IMR-90 (cell line): ENCODE results near the gene TMPRSS9. TPM values are rescaled to one million over a fixed set of nuclear protein-coding genes. Genes with fewer than 3 reads are reported as not detected.

Experiments
- ATAC-seq: fragments of 200-7000 bp; cut with Tn5 transposase; 2 replicates; pipeline ENCODE4 v1.9.1; 2020; ENCODE audit warnings: low read depth, mild to moderate bottlenecking, moderate library complexity
- BruUV-seq: library from RNA; stranded (reverse); fragments of 400-500 nt; replicated peaks from 2 replicates; lab custom pipeline; 2021; lab: Mats Ljungman, UMichigan
- CTCF ChIA-PET: fragments of 300-600 bp; formaldehyde crosslinking; extraction: SDS; loops from one replicate; lab custom pipeline; 2021; ENCODE audit warnings: antibody characterized with exemption; lab: Yijun Ruan, JAX
- POLR2A ChIA-PET: fragments of 300-600 bp; sonication (Branson Sonifier 250); formaldehyde crosslinking; loops from one replicate; lab custom pipeline; 2022; ENCODE audit warnings: antibody characterized with exemption; ENCODE audit not compliant: unreplicated experiment; lab: Charles Lee
- DNase-seq: peaks from one replicate; pipeline ENCODE4 v3.0.0; 2013
- H2AFZ ChIP-seq: replicated peaks from 2 replicates; pipeline ENCODE3; 2013; ENCODE audit warnings: low read length, mild to moderate bottlenecking; ENCODE audit not compliant: poor library complexity
- H2AK5ac ChIP-seq: 2 replicates; pipeline ENCODE4 v1.6.1; 2013; ENCODE audit warnings: low read depth, low read length, inconsistent platforms
- H2AK9ac ChIP-seq: replicated peaks from 2 replicates; pipeline ENCODE3; 2013; ENCODE audit warnings: mild to moderate bottlenecking, low read depth, low read length, moderate library complexity; ENCODE audit not compliant: poor library complexity
- H2BK120ac ChIP-seq: 2 replicates; pipeline ENCODE4 v1.6.1; 2013; ENCODE audit warnings: low read depth, low read length, inconsistent platforms
- H2BK15ac ChIP-seq: 3 replicates; pipeline ENCODE4 v1.6.1; 2013; ENCODE audit warnings: low read depth, low read length, inconsistent platforms
- H2BK20ac ChIP-seq: 2 replicates; pipeline ENCODE4 v1.6.1; 2013; ENCODE audit warnings: low read depth, mild to moderate bottlenecking, inconsistent platforms, low read length, moderate library complexity
- H2BK5ac ChIP-seq: 2 replicates; pipeline ENCODE4 v1.6.1; 2013; ENCODE audit warnings: mild to moderate bottlenecking, low read depth, low read length, inconsistent platforms; ENCODE audit not compliant: poor library complexity, severe bottlenecking
- H3K14ac ChIP-seq: replicated peaks from 2 replicates; pipeline ENCODE4 v1.6.1; 2013; ENCODE audit warnings: low read depth, low read length, inconsistent platforms
- H3K18ac ChIP-seq: 2 replicates; pipeline ENCODE4 v1.6.1; 2013; ENCODE audit warnings: low read depth, low read length, control low read depth
- H3K23ac ChIP-seq: 2 replicates; pipeline ENCODE4 v1.6.1; 2013; ENCODE audit warnings: low read depth, low read length, inconsistent platforms
- H3K27ac ChIP-seq: 2 replicates; pipeline ENCODE4 v1.5.1; 2013; ENCODE audit warnings: mild to moderate bottlenecking, control low read depth, low read length; ENCODE audit not compliant: insufficient read depth
- H3K27me3 ChIP-seq: 2 replicates; pipeline ENCODE4 v1.6.1; 2013; ENCODE audit warnings: low read length; ENCODE audit not compliant: control insufficient read depth, insufficient read depth
- H3K36me3 ChIP-seq: 2 replicates; pipeline ENCODE4 v1.6.1; 2013; ENCODE audit warnings: low read length, mixed read lengths; ENCODE audit not compliant: control insufficient read depth, insufficient read depth
- H3K4ac ChIP-seq: 2 replicates; pipeline ENCODE4 v1.6.1; 2013; ENCODE audit warnings: low read depth, low read length, inconsistent platforms
- H3K4me1 ChIP-seq: 2 replicates; pipeline ENCODE4 v1.6.1; 2013; ENCODE audit warnings: low read length, mixed read lengths; ENCODE audit not compliant: control insufficient read depth, insufficient read depth
- H3K4me2 ChIP-seq: 2 replicates; pipeline ENCODE4 v1.6.1; 2013; ENCODE audit warnings: low read depth, mild to moderate bottlenecking, control low read depth, low read length, moderate library complexity
- H3K4me3 ChIP-seq: 2 replicates; pipeline ENCODE4 v1.5.1; 2013; ENCODE audit warnings: low read depth, mild to moderate bottlenecking, control low read depth, low read length, moderate library complexity; ENCODE audit not compliant: insufficient read depth
- H3K56ac ChIP-seq: 2 replicates; pipeline ENCODE4 v1.6.1; 2013; ENCODE audit warnings: low read length, inconsistent platforms; ENCODE audit not compliant: insufficient read depth; ENCODE audit errors: extremely low read depth
- H3K79me1 ChIP-seq, 2 experiments: 2 replicates each; pipeline ENCODE4 v1.6.1; 2013; ENCODE audit warnings: low read length in 2 of 2, inconsistent platforms in 1 of 2, low read depth in 1 of 2
- H3K9ac ChIP-seq: 2 replicates; pipeline ENCODE4 v1.6.1; 2013; ENCODE audit warnings: low read depth, low read length, control low read depth
- H3K9me1 ChIP-seq: 2 replicates; pipeline ENCODE4 v1.6.1; 2013; ENCODE audit warnings: low read length, inconsistent platforms; ENCODE audit not compliant: insufficient read depth
- H3K9me3 ChIP-seq: 2 replicates; pipeline ENCODE4 v1.6.1; 2013; ENCODE audit warnings: low read length; ENCODE audit not compliant: control insufficient read depth, insufficient read depth
- H4K20me1 ChIP-seq: 2 replicates; pipeline ENCODE4 v1.6.1; 2013; ENCODE audit warnings: low read length, inconsistent platforms; ENCODE audit not compliant: insufficient read depth
- H4K5ac ChIP-seq: 2 replicates; pipeline ENCODE4 v1.6.1; 2013; ENCODE audit warnings: mild to moderate bottlenecking, low read depth, low read length, control low read depth
- H4K8ac ChIP-seq, 2 experiments: 2 replicates each; pipeline ENCODE4 v1.6.1; 2013; ENCODE audit warnings: low read depth in 2 of 2, low read length in 2 of 2, control low read depth in 1 of 2, inconsistent platforms in 1 of 2
- H4K91ac ChIP-seq: 2 replicates; pipeline ENCODE4 v1.6.1; 2013; ENCODE audit warnings: low read depth, low read length, inconsistent platforms; ENCODE audit not compliant: insufficient read depth
- POLR2A ChIP-seq: IDR thresholded peaks from 2 replicates; pipeline ENCODE4 v1.6.1; 2012; ENCODE audit warnings: mild to moderate bottlenecking, low read depth, low read length
- RCOR1 ChIP-seq: IDR thresholded peaks from 2 replicates; pipeline ENCODE4 v1.6.1; 2012; ENCODE audit warnings: mild to moderate bottlenecking, low read length, improper control_type of control experiment; ENCODE audit not compliant: insufficient replicate concordance
- SMC3 ChIP-seq: fragments of 150-350 bp; IDR thresholded peaks from 2 replicates; pipeline ENCODE4 v1.6.1; 2016; ENCODE audit warnings: low read depth, mild to moderate bottlenecking, antibody characterized with exemption, low read length, moderate library complexity
- WGBS, 2 experiments: methylation state at CpG; one replicate each; pipeline versions ENCODE4 v1.1.5 to v1.1.7; 2013; ENCODE audit warnings: missing lambda C conversion rate in 2 of 2; ENCODE audit not compliant: insufficient read length in 1 of 2; ENCODE audit errors: extremely low coverage in 2 of 2; 5-methylcytosine and 5-hydroxymethylcytosine counted together
- dilution Hi-C: fragments of 300-500 bp; cut with HindIII; formaldehyde crosslinking; loops from one replicate; pipeline ENCODE4 v1.14.3; 2018; ENCODE audit warnings: low sequenced_read_pairs; ENCODE audit not compliant: unreplicated experiment
- in situ Hi-C: fragments of 300-500 bp; cut with MboI; formaldehyde crosslinking; loops from 3 replicates; pipeline ENCODE4 v1.14.3; 2019; ENCODE audit warnings: low sequenced_read_pairs, inconsistent platforms, mixed read lengths
- intact Hi-C: fragments of 100-400 bp; cut with micrococcal nuclease; formaldehyde crosslinking; loops from 2 replicates; pipeline ENCODE4 v1.10.0; 2022
- polyA plus RNA-seq, 3 experiments: library from polyadenylated mRNA; depleted of rRNA; stranded (reverse); fragments of >200 nt; gene quantifications; 2 replicates each; pipeline ENCODE4 v1.2.3, GENCODE V29; 2012; ENCODE audit warnings: low replicate concordance in 1 of 3
- total RNA-seq: library from RNA; depleted of rRNA; stranded (reverse); fragments of >200 nt; gene quantifications from 2 replicates; pipeline ENCODE4 v1.2.3, GENCODE V29; 2012

The TMPRSS9 gene
- total and polyA plus RNA-seq, 2 of the 4 experiments (the other 2 are of a cell fraction), result not detected

GRCh38 chr19:2372076-2372612 is 12.1 kb downstream of the TMPRSS9 start:
- Histone ChIP-seq H3K14ac (no peak overlapping the region), H3K4me1 (no peaks in the 10 kb centered on the region; the same call in 1 of the 2 replicates), H3K36me3 (no peaks in the 10 kb centered on the region), H4K20me1 (no peaks in the 10 kb centered on the region), H2BK120ac (no peak overlapping the region), H3K4me3 (no peak overlapping the region), H2AFZ (peak overlapping the region; percentile 72), H3K23ac (no peak overlapping the region), H3K18ac (no peak overlapping the region), H3K4ac (no peak overlapping the region), H2AK5ac (no peak overlapping the region), H3K9me3 (peaks cover 4% of the 10 kb centered on the region), H3K79me1 (no peaks in the 10 kb centered on the region), H3K9me1 (no peaks in the 10 kb centered on the region; the same call in 1 of the 2 replicates), H3K27me3 (peaks cover 8% of the 10 kb centered on the region), H2BK5ac (no peak overlapping the region), H4K91ac (no peak overlapping the region), H2BK15ac (no peak overlapping the region), H3K4me2 (no peak overlapping the region), H3K27ac (no peak overlapping the region), H2BK20ac (no peak overlapping the region), H2AK9ac (no peak overlapping the region), H4K5ac (no peak overlapping the region), H3K56ac (no peak overlapping the region), H3K9ac (no peak overlapping the region), H4K8ac (no peak overlapping the region)
- DNase-seq, result no peak
- 63% methylated on average over 7 of the region's 11 CpGs; no CpG with 5 or more reads in 1 of the 2 experiments for WGBS, 2 experiments
- in situ Hi-C loops (no loop called here), intact Hi-C loops (no loop called here), dilution Hi-C loops (no loop called here)
- no peak for ATAC-seq
- POLR2A ChIA-PET, result no interaction called here
- CTCF ChIA-PET, result no interaction called here
- no TSS peak for BruUV-seq
- no peak for TF ChIP-seq SMC3
- TF ChIP-seq POLR2A, result no peak
- TF ChIP-seq RCOR1, result no peak
